ENCODE data around the gene IFIT3. TPM values are rescaled to one million over a fixed set of nuclear protein-coding genes. Genes with fewer than 3 reads are reported as not detected.

Gene IFIT3
- total and polyA plus RNA-seq, 7 donors: 4.9 to 36.1 (median 9.4) TPM

DNA sequence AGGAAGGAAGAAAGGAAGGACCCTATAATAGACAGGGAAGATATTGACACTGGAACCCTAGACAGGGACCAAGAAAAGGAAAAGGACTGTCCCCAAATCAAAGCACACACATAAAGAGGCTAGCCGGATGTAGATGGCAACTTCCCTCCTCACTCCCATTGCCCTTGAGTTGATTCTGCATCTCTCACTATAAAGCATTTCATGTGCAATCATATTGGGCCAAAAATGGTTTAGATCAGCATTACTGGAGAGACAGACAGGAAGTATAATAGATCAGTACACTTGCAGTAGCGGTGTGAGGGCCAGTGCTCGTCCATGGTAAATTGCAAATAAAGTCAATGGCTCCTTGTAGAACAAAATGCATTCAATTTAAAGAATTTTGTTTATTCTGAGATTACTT is 8.4 kb downstream of the IFIT3 start:
- intact Hi-C loops (cut with DNase I): no loop called here
- Histone ChIP-seq H3K4me3 (no peak overlapping the region), H3K4me1 (peaks cover 0 to 25% (median 20%) of the 10 kb centered on the region in 4 donors), H3K27ac (no peak overlapping the region), H3K9me3 (no peaks in the 10 kb centered on the region), H3K27me3 (no peaks in the 10 kb centered on the region), H3K36me3 (peaks cover 0 to 27% (median 6%) of the 10 kb centered on the region in 4 donors)
- TF ChIP-seq, protein P1, sequence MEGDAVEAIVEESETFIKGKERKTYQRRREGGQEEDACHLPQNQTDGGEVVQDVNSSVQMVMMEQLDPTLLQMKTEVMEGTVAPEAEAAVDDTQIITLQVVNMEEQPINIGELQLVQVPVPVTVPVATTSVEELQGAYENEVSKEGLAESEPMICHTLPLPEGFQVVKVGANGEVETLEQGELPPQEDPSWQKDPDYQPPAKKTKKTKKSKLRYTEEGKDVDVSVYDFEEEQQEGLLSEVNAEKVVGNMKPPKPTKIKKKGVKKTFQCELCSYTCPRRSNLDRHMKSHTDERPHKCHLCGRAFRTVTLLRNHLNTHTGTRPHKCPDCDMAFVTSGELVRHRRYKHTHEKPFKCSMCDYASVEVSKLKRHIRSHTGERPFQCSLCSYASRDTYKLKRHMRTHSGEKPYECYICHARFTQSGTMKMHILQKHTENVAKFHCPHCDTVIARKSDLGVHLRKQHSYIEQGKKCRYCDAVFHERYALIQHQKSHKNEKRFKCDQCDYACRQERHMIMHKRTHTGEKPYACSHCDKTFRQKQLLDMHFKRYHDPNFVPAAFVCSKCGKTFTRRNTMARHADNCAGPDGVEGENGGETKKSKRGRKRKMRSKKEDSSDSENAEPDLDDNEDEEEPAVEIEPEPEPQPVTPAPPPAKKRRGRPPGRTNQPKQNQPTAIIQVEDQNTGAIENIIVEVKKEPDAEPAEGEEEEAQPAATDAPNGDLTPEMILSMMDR (IDR thresholded peaks at IDR 0.05): no peak
- TF ChIP-seq POLR2AphosphoS5 (IDR thresholded peaks at IDR 0.05): no peak
- no peak for TF ChIP-seq EP300 (IDR thresholded peaks at IDR 0.05)
- no peak for TF ChIP-seq POLR2A (IDR thresholded peaks at IDR 0.05)
- 91 to 92% methylated on average over 3 of the region's 3 CpGs for WGBS, 2 donors
- no peak for DNase-seq

DNA sequence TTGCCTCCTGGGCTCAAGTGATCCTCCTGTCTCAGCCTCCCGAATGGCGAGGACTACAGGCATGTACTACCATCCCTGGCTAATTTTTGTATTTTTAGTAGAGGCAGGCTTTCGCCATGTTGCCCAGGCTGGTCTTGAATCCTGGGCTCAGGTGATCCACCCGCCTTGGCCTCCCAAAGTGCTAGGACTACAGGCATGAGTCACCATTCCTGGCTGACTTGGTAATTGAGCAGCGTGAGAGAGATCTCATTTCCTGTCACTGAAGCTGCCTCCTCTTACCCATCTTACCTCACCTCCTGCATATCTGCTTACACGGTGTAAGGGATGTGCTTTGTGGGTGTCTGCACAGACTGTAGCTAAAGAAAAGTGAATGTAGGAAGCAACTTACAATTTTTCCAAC is 9.7 kb downstream of the IFIT3 start:
- Histone ChIP-seq H3K36me3 (peaks cover 0 to 27% (median 6%) of the 10 kb centered on the region in 4 donors), H3K27ac (no peak overlapping the region), H3K4me3 (no peak overlapping the region), H3K27me3 (no peaks in the 10 kb centered on the region), H3K9me3 (no peaks in the 10 kb centered on the region), H3K4me1 (peaks cover 0 to 24% (median 17%) of the 10 kb centered on the region in 4 donors)
- TF ChIP-seq POLR2A (IDR thresholded peaks at IDR 0.05) (no peak), POLR2AphosphoS5 (IDR thresholded peaks at IDR 0.05) (no peak), EP300 (IDR thresholded peaks at IDR 0.05) (no peak)
- TF ChIP-seq, protein P1 (IDR thresholded peaks at IDR 0.05): no peak
- intact Hi-C loops (cut with DNase I): no loop called here
- WGBS, 2 donors: 87 to 89% methylated on average over 6 of the region's 6 CpGs
- DNase-seq: no peak

DNA sequence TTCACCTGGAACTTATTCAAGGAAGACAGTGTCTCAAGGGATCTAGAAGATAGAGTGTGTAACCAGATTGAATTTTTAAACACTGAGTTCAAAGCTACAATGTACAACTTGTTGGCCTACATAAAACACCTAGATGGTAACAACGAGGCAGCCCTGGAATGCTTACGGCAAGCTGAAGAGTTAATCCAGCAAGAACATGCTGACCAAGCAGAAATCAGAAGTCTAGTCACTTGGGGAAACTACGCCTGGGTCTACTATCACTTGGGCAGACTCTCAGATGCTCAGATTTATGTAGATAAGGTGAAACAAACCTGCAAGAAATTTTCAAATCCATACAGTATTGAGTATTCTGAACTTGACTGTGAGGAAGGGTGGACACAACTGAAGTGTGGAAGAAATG is 10.9 kb downstream of the IFIT3 start:
- 95 to 96% methylated on average over 3 of the region's 3 CpGs for WGBS, 2 donors
- intact Hi-C loops (cut with DNase I): no loop called here
- Histone ChIP-seq H3K4me3 (no peak overlapping the region), H3K36me3 (peaks cover 0 to 27% (median 6%) of the 10 kb centered on the region in 4 donors), H3K27me3 (no peaks in the 10 kb centered on the region), H3K27ac (no peak overlapping the region), H3K9me3 (no peaks in the 10 kb centered on the region), H3K4me1 (peaks cover 0 to 11% (median 5%) of the 10 kb centered on the region in 4 donors)
- TF ChIP-seq POLR2AphosphoS5 (IDR thresholded peaks at IDR 0.05): no peak
- TF ChIP-seq EP300 (IDR thresholded peaks at IDR 0.05): no peak
- TF ChIP-seq POLR2A (IDR thresholded peaks at IDR 0.05): no peak
- TF ChIP-seq, protein P1 (IDR thresholded peaks at IDR 0.05): no peak
- DNase-seq: no peak

DNA sequence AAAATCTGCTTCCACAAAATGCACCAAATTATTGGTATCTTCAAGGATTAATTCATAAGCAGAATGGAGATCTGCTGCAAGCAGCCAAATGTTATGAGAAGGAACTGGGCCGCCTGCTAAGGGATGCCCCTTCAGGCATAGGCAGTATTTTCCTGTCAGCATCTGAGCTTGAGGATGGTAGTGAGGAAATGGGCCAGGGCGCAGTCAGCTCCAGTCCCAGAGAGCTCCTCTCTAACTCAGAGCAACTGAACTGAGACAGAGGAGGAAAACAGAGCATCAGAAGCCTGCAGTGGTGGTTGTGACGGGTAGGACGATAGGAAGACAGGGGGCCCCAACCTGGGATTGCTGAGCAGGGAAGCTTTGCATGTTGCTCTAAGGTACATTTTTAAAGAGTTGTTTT is 12.1 kb downstream of the IFIT3 start:
- no peak for TF ChIP-seq POLR2A (IDR thresholded peaks at IDR 0.05)
- TF ChIP-seq EP300 (IDR thresholded peaks at IDR 0.05): no peak
- TF ChIP-seq, protein P1 (IDR thresholded peaks at IDR 0.05): no peak
- TF ChIP-seq POLR2AphosphoS5 (IDR thresholded peaks at IDR 0.05): no peak
- Histone ChIP-seq H3K36me3 (peaks cover 0 to 27% (median 6%) of the 10 kb centered on the region in 4 donors), H3K9me3 (no peaks in the 10 kb centered on the region), H3K4me1 (peaks cover 0 to 2% (median 0%) of the 10 kb centered on the region in 4 donors), H3K4me3 (no peak overlapping the region), H3K27ac (no peak overlapping the region), H3K27me3 (no peaks in the 10 kb centered on the region)
- WGBS, 2 donors: 91 to 97% methylated on average over 4 of the region's 4 CpGs
- intact Hi-C loops (cut with DNase I): no loop called here
- no peak for DNase-seq

DNA sequence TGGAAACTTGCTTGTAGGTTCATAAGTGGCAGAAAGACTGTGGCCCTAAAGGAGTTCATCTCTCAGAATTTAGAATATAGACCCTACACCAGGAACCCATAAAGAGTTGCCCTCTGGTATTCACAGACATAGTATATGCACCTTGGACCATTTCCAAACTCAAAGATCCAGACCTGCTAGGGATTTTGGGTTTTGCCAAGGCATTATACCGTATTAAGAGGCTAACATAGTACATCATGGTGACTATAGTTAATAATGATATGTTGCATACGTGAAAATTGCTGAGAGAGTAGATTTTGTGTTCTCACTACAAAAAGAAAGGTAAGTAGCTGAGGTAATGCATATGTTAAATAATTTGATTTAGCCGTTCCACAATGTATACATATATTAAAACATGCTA is 13.9 kb downstream of the IFIT3 start:
- intact Hi-C loops (cut with DNase I): no loop called here
- H3K4me3 ChIP-seq: no peak overlapping the region
- 91 to 94% methylated on average over 3 of the region's 3 CpGs for WGBS, 2 donors
- no peak for DNase-seq
- TF ChIP-seq, protein P1 (IDR thresholded peaks at IDR 0.05): no peak
- TF ChIP-seq EP300 (IDR thresholded peaks at IDR 0.05): no peak
- TF ChIP-seq POLR2AphosphoS5 (IDR thresholded peaks at IDR 0.05): no peak
- no peak for TF ChIP-seq POLR2A (IDR thresholded peaks at IDR 0.05)
- peaks cover 0 to 27% (median 6%) of the 10 kb centered on the region in 4 donors for H3K36me3 ChIP-seq
- H3K4me1 ChIP-seq: no peaks in the 10 kb centered on the region
- H3K27ac ChIP-seq: no peak overlapping the region
- H3K9me3 ChIP-seq: no peaks in the 10 kb centered on the region
- no peaks in the 10 kb centered on the region for H3K27me3 ChIP-seq
